ENCODE measurements around the gene IP6K3.

GRCh38 chr6:33705268-33705885, 41.3 kb downstream of the IP6K3 start:
- no peak for TF ChIP-seq CTCF (IDR thresholded peaks at IDR 0.05; ENCODE audit: low read depth, low read length, poor library complexity, severe bottlenecking)
- no peak for TF ChIP-seq EZH2phosphoT487 (IDR thresholded peaks at IDR 0.05; ENCODE audit: borderline replicate concordance, low read length)

Measured in DOHH2 (cell line).